ENCODE data around the gene EMID1. TPM values are rescaled to one million over a fixed set of nuclear protein-coding genes. Genes with fewer than 3 reads are reported as not detected.
A peak's percentile ranks its signal among the peaks of the same experiment; 100 is the strongest.

The EMID1 gene
- total RNA-seq, 4 donors from 2014 or later = 0.33 to 1.8 TPM; not detected in 2

GRCh38 chr22:29224121-29224858 is 18.6 kb downstream of the EMID1 start:
- peaks cover 5 to 6% of the 10 kb centered on the region in 2 donors for H3K4me1 ChIP-seq
- DNase-seq (no peak), ATAC-seq (no peak)
- no peak overlapping the region for H3K4me3 ChIP-seq
- no peaks in the 10 kb centered on the region for H3K36me3 ChIP-seq
- no peak for TF ChIP-seq CTCF (IDR thresholded peaks at IDR 0.05 in 4 of 5, conservative IDR thresholded peaks at IDR 0.05 in 1 of 5)
- no peaks in the 10 kb centered on the region for H3K27me3 ChIP-seq
- no peak overlapping the region for H3K27ac ChIP-seq
- in situ Hi-C loops (cut with MboI; ENCODE audit: low sequenced_read_pairs in 4 of 4) (no loop called here), intact Hi-C loops (cut with DNase I; ENCODE audit: low total_unique reads) (no loop called here)
- H3K9me3 ChIP-seq = no peaks in the 10 kb centered on the region

GRCh38 chr22:29224859-29225410 is 19.2 kb downstream of the EMID1 start:
- Histone ChIP-seq H3K4me1 (peaks cover 5 to 6% of the 10 kb centered on the region in 2 donors), H3K36me3 (no peaks in the 10 kb centered on the region), H3K9me3 (no peaks in the 10 kb centered on the region), H3K27me3 (no peaks in the 10 kb centered on the region), H3K27ac (peak overlapping the region in 3 of 4 donors; percentile 30 to 47 (median 47)), H3K4me3 (no peak overlapping the region)
- no peak for DNase-seq
- intact Hi-C loops (cut with DNase I; ENCODE audit: low total_unique reads) (no loop called here), in situ Hi-C loops (cut with MboI; ENCODE audit: low sequenced_read_pairs in 4 of 4) (no loop called here)
- TF ChIP-seq POLR2A (IDR thresholded peaks at IDR 0.05) (no peak), CTCF (IDR thresholded peaks at IDR 0.05 in 4 of 5, conservative IDR thresholded peaks at IDR 0.05 in 1 of 5) (no peak)
- ATAC-seq = no peak

GRCh38 chr22:29225422-29226090 is 19.9 kb downstream of the EMID1 start:
- H3K36me3 ChIP-seq = no peaks in the 10 kb centered on the region
- in situ Hi-C loops (cut with MboI; ENCODE audit: low sequenced_read_pairs in 4 of 4) (no loop called here), intact Hi-C loops (cut with DNase I; ENCODE audit: low total_unique reads) (no loop called here)
- H3K27ac ChIP-seq = peak overlapping the region; percentile 30 to 54 (median 47)
- H3K27me3 ChIP-seq = no peaks in the 10 kb centered on the region
- peak overlapping the region in 1 of 4 donors; percentile 28 for H3K4me3 ChIP-seq
- TF ChIP-seq CTCF (IDR thresholded peaks at IDR 0.05 in 4 of 5, conservative IDR thresholded peaks at IDR 0.05 in 1 of 5) = no peak
- TF ChIP-seq POLR2A (IDR thresholded peaks at IDR 0.05) = no peak
- ATAC-seq (peak; percentile 80 to 84), DNase-seq (peak in 1 of 2 donors; percentile 46)
- peaks cover 5 to 6% of the 10 kb centered on the region in 2 donors for H3K4me1 ChIP-seq
- H3K9me3 ChIP-seq = no peaks in the 10 kb centered on the region

GRCh38 chr22:29226351-29226981 is 20.8 kb downstream of the EMID1 start:
- H3K27ac ChIP-seq = peak overlapping the region; percentile 30 to 54 (median 47)
- H3K4me1 ChIP-seq = peaks cover 5 to 6% of the 10 kb centered on the region in 2 donors
- H3K36me3 ChIP-seq = no peaks in the 10 kb centered on the region
- no peak for TF ChIP-seq POLR2A (IDR thresholded peaks at IDR 0.05)
- H3K4me3 ChIP-seq = peak overlapping the region in 1 of 4 donors; percentile 28
- no peaks in the 10 kb centered on the region for H3K27me3 ChIP-seq
- in situ Hi-C loops (cut with MboI; ENCODE audit: low sequenced_read_pairs in 4 of 4) = no loop called here
- no peak for ATAC-seq
- H3K9me3 ChIP-seq = no peaks in the 10 kb centered on the region
- DNase-seq = no peak
- intact Hi-C loops (cut with DNase I; ENCODE audit: low total_unique reads) = no loop called here
